GM13976 (cell line): ENCODE results near the gene BICC1.

Experiments
- DNase-seq: peaks from one replicate; pipeline ENCODE4 v3.0.0; 2012; ENCODE audit warnings: low spot score
- CTCF ChIP-seq: IDR thresholded peaks from 2 replicates; pipeline ENCODE4 v1.5.1; 2012; ENCODE audit warnings: borderline replicate concordance, mild to moderate bottlenecking; ENCODE audit not compliant: insufficient read depth; ENCODE audit errors: extremely low read depth, missing control alignments, control extremely low read depth
- in situ Hi-C: fragments of 300-500 bp; cut with MboI; formaldehyde crosslinking; loops from one replicate; pipeline ENCODE4 v1.12.0; 2022; ENCODE audit warnings: low sequenced_read_pairs, mixed read lengths, inconsistent platforms; ENCODE audit not compliant: unreplicated experiment

BICC1 gene

GRCh38 chr10:58755677-58756076 is 243.0 kb downstream of the BICC1 start:
- DNase-seq, result peak; percentile 5
- in situ Hi-C loops, result loop anchor here (25.0 kb wide), 1 partner anchor 443 kb away; no protein-coding TSS in a partner anchor
- no peak for TF ChIP-seq CTCF

- in situ Hi-C loops, result loop anchor here (25.0 kb wide), 1 partner anchor 444 kb away; no protein-coding TSS in a partner anchor
- no peak for TF ChIP-seq CTCF
- DNase-seq, result no peak
Observed at GRCh38 chr10:58756130-58756719, 243.6 kb downstream of the BICC1 start.

GRCh38 chr10:58757352-58758065 is 244.8 kb downstream of the BICC1 start:
- TF ChIP-seq CTCF, result no peak
- no peak for DNase-seq
- in situ Hi-C loops, result loop anchor here (25.0 kb wide), 1 partner anchor 445 kb away; no protein-coding TSS in a partner anchor

- TF ChIP-seq CTCF, result no peak
- in situ Hi-C loops, result loop anchor here (25.0 kb wide), 1 partner anchor 446 kb away; no protein-coding TSS in a partner anchor
- no peak for DNase-seq
Observed at GRCh38 chr10:58758321-58758720, 245.6 kb downstream of the BICC1 start.

- DNase-seq, result no peak
- in situ Hi-C loops, result loop anchor here (25.0 kb wide), 1 partner anchor 452 kb away; no protein-coding TSS in a partner anchor
- TF ChIP-seq CTCF, result no peak
Observed at GRCh38 chr10:58764087-58764747, 251.5 kb downstream of the BICC1 start.

GRCh38 chr10:58765910-58766309 is 253.2 kb downstream of the BICC1 start:
- TF ChIP-seq CTCF, result no peak
- in situ Hi-C loops, result loop anchor here (25.0 kb wide), 1 partner anchor 454 kb away; no protein-coding TSS in a partner anchor
- DNase-seq, result no peak
